Measurements from ENCODE around the gene AGFG2. TPM values are rescaled to one million over a fixed set of nuclear protein-coding genes. Genes with fewer than 3 reads are reported as not detected.
"Not testable (repeated sequence)": the region's sequence is repeated elsewhere in the genome, so short reads cannot be mapped to it uniquely, and the experiment has no call there.

The AGFG2 gene
- total RNA-seq, 1 donor from 2014 or later, result 10.3 TPM

- Mint-ChIP-seq H3K36me3 (ENCODE audit: insufficient read depth) (no peaks in the 10 kb centered on the region), H3K9me3 (ENCODE audit: low read depth) (no peaks in the 10 kb centered on the region), H3K4me3 (ENCODE audit: low read depth) (no peak overlapping the region), H3K27me3 (peaks cover 26% of the 10 kb centered on the region), H3K27ac (no peak overlapping the region), H3K4me1 (ENCODE audit: low read depth) (peaks cover 2% of the 10 kb centered on the region)
- no peak for DNase-seq (ENCODE audit: low spot score, unreplicated experiment)
- no peak for TF ChIP-seq CTCF (IDR thresholded peaks at IDR 0.05; ENCODE audit: unreplicated experiment)
These were observed 46.1 kb upstream of the AGFG2 start for GRCh38 chr7:100492738-100493475.

- Mint-ChIP-seq H3K4me1 (ENCODE audit: low read depth) (peaks cover 2% of the 10 kb centered on the region), H3K27ac (no peak overlapping the region), H3K4me3 (ENCODE audit: low read depth) (no peak overlapping the region), H3K9me3 (ENCODE audit: low read depth) (no peaks in the 10 kb centered on the region), H3K27me3 (peaks cover 26% of the 10 kb centered on the region), H3K36me3 (ENCODE audit: insufficient read depth) (no peaks in the 10 kb centered on the region)
- DNase-seq (ENCODE audit: low spot score, unreplicated experiment), result no peak
- no peak for TF ChIP-seq CTCF (IDR thresholded peaks at IDR 0.05; ENCODE audit: unreplicated experiment)
These were observed 45.3 kb upstream of the AGFG2 start for GRCh38 chr7:100493476-100494264.

GRCh38 chr7:100496509-100496908 is 42.5 kb upstream of the AGFG2 start:
- Mint-ChIP-seq H3K9me3 (ENCODE audit: low read depth) (no peaks in the 10 kb centered on the region), H3K27me3 (peaks cover 26% of the 10 kb centered on the region), H3K4me3 (ENCODE audit: low read depth) (no peak overlapping the region), H3K27ac (no peak overlapping the region), H3K4me1 (ENCODE audit: low read depth) (no peaks in the 10 kb centered on the region), H3K36me3 (ENCODE audit: insufficient read depth) (no peaks in the 10 kb centered on the region)
- no peak for DNase-seq (ENCODE audit: low spot score, unreplicated experiment)
- no peak for TF ChIP-seq CTCF (IDR thresholded peaks at IDR 0.05; ENCODE audit: unreplicated experiment)

- H3K27ac Mint-ChIP-seq; H3K9me3 Mint-ChIP-seq (ENCODE audit: low read depth); H3K27me3 Mint-ChIP-seq; H3K36me3 Mint-ChIP-seq (ENCODE audit: insufficient read depth); H3K4me3 Mint-ChIP-seq (ENCODE audit: low read depth); H3K4me1 Mint-ChIP-seq (ENCODE audit: low read depth); DNase-seq (ENCODE audit: low spot score, unreplicated experiment): not testable (repeated sequence)
These were observed 38.3 kb upstream of the AGFG2 start for GRCh38 chr7:100500743-100501142.

DNA sequence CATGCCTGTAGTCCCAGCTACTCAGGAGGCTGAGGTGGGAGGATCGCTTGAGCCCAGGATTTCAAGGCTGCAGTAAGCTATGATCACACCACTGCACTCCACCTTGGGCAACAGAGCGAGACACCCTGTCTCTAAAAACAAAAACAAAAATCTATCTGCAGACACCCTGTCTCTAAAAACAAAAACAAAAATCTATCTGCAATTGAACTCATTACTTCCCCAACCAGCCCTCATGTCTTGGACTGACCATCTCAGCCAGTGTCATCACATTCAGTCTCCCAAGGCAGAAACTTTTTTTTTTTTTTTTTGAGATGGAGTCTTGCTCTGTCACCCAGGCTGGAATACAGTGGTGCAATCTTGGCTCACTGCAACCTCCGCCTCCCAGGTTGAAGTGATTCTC is 35.0 kb upstream of the AGFG2 start:
- DNase-seq (ENCODE audit: low spot score, unreplicated experiment); H3K4me3 Mint-ChIP-seq (ENCODE audit: low read depth); H3K9me3 Mint-ChIP-seq (ENCODE audit: low read depth); H3K36me3 Mint-ChIP-seq (ENCODE audit: insufficient read depth); H3K27ac Mint-ChIP-seq; H3K27me3 Mint-ChIP-seq; H3K4me1 Mint-ChIP-seq (ENCODE audit: low read depth): not testable (repeated sequence)

- no peaks in the 10 kb centered on the region for H3K4me1 Mint-ChIP-seq (ENCODE audit: low read depth)
- H3K27ac Mint-ChIP-seq, result no peak overlapping the region
- no peak for DNase-seq (ENCODE audit: low spot score, unreplicated experiment)
- H3K36me3 Mint-ChIP-seq (ENCODE audit: insufficient read depth), result no peaks in the 10 kb centered on the region
- H3K27me3 Mint-ChIP-seq, result peaks cover 5% of the 10 kb centered on the region
- H3K9me3 Mint-ChIP-seq (ENCODE audit: low read depth), result no peaks in the 10 kb centered on the region
- no peak overlapping the region for H3K4me3 Mint-ChIP-seq (ENCODE audit: low read depth)
- TF ChIP-seq CTCF (IDR thresholded peaks at IDR 0.05; ENCODE audit: unreplicated experiment), result no peak
These were observed 34.0 kb upstream of the AGFG2 start for GRCh38 chr7:100504887-100505611.

Data from progenitor cell of endocrine pancreas (in vitro differentiated cells).